ENCODE results near the gene NEK1.

The NEK1 gene

DNA sequence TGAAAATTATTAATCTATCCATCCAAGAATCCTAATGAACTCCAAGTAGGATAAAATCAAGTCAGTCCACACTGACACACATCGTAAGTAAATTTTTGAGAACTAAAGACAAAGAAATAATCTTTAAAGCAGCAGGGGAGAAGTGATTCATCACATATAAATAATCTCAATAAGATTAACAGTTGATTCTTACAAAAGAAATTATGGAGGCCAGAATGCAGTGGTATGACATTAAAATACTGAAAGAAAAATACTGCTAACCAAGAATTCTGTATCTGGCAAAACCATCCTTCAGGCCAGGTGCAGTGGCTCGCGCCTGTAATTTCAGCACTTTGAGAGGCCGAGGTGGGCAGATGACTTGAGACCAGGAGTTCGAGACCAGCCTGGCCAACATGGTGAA is 245.6 kb downstream of the NEK1 start:
- no peak for DNase-seq (ENCODE audit: low spot score)

DNA sequence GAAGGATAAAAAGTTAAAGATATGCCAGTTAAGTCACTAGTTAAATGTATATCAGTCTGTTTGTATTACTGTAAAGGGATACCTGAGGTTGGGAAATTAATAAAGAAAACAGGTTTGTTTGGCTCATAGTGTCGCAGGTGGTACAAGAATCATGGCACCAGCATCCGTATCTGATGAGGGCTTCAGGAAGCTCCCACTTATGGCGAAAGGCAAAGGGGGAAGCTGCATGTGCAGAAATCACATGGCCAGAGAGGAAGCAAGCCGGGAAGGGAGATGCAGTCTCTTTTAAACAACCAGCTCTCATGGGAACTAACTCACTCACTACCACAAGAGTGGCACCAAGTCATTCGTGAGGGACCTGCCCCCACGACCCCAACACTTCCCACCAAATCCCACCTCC is 249.8 kb downstream of the NEK1 start:
- no peak for DNase-seq (ENCODE audit: low spot score)

DNA sequence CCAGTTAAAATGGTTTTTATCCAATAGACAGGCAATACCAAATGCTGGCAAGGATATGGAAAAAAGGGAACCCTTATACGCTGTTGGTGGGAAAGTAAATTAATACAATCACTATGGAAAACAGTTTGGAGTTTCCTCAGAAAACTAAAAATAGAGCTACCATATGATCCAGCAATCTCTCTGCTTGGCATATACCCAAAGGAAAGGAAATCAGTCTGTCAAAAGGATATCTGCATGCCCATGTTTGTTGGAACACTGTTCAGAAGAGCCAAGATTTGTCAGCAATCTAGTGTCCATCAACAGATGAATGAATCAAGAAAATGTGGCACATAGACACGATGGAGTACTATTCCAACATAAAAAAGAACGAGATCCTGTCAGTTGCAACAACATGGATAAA is 250.6 kb downstream of the NEK1 start:
- no peak for DNase-seq (ENCODE audit: low spot score)

DNA sequence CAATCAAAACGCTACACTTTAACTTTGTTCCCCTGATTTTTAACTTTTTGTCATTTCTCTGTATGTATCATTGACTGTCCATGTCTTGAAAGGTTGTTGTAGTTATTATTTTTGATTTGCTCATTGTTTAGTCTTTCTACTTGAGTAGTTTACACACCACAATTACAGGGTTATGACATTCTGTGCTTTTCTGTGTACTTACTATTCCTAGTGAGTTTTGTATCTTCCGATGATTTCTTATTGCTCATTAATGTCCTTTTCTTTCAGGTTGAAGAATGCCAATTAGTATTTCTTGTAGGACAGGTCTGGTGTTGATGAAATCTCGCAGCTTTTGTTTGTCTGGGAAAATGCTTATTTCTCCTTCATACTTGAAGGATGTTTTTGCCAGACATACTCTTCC is 252.4 kb downstream of the NEK1 start:
- DNase-seq (ENCODE audit: low spot score), result no peak

DNA sequence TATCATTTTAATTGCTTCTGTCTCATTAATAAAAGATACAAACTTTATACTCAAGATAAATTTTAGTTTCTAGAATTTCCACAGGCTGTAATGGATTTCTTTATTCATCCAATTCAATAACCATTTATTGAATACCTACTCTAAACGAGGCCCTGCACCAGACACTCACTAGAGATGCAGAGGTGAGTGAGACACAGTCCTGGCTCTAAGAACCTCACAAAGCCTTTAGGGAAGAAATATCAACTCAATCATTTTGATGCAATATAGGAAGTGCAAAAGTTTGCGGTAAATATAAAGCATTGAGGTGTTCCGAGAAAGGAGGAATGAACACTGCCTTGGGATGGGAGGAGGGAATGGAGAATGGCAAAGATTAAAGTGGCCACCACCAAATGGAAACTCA is 260.0 kb downstream of the NEK1 start:
- DNase-seq (ENCODE audit: low spot score), result no peak

DNA sequence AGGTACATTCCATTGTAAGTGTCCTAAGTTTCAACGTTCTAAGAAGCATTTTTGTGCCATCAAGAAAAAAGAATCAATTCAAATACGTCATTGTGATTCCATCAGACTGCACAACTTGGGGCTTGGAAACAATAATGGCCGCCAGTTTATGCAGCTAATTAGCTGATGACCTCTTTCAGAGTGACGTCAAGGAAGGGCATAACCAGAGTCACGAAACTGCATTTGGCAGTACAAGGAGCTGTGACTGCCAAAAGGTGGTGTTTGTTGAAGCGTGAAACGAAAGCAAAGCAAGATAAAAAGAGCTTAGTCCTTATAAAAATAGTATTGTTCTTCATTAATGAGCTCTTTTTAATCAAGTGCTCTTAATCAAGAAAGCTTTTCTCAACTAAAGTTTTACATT is 260.5 kb downstream of the NEK1 start:
- peak; percentile 2 for DNase-seq (ENCODE audit: low spot score)

DNA sequence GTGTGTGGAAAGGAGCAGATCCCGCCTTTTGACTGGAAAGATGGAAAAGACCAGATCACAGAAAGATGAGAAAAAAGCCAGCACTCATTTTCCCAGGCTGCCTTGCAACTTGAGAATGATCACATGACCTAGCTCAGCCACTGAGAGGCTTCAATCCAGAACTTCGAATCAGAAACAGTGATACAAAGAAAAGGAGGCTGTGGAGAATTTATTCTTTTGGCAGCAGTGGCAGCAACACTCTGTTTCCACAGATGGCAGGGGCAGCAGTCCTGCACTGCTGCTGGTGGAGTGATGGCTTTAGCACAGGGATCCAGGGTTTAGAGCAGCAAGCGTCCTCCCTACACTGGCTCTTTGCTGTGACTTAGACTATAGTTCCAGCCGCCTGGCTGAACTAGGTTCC is 263.8 kb downstream of the NEK1 start:
- no peak for DNase-seq (ENCODE audit: low spot score)

DNA sequence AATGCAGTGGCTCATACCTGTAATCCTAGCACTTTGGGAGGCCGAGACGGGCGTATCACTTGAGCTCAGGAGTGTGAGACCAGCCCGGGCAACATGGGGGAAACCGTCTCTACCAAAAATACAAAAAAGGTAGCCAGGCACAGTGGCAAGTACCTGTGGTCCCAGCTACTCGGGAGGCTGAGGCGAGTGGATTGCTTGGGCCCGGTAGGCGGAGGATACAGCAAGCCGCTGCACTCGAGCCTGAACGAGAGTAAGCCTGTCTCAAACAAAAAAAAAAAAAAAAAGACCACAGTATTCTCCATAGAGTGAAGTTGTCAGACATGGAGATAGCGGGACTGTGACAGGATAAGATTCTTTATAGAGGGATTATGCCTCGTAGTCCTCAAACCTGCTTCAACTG is 265.5 kb downstream of the NEK1 start:
- no peak for DNase-seq (ENCODE audit: low spot score)

DNA sequence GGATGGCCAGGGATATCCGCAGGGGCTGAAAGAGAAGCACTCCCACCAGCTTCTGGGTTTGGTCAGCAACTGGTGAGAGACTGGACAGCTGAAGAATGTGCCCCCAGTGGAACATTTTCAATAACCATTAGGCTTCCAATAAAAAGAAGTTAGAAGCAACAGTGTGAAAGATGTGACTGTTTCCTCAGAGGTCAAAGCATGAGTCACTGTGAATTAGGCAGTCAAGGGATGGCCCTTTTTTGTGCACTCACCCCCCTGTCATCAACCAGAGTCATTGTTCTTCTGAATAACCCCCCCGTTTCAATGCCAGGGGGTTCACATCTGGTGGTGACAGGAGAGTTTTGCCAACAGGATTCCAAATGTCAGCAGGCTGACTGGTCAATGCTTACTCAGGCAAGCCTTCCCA is 267.1 kb downstream of the NEK1 start:
- DNase-seq (ENCODE audit: low spot score), result no peak
